K562 (cell line): ENCODE data around the gene ADORA2B. TPM values are rescaled to one million over a fixed set of nuclear protein-coding genes. Genes with fewer than 3 reads are reported as not detected.
A peak's percentile ranks its signal among the peaks of the same experiment; 100 is the strongest.

Source experiments
- CCNT2 ChIP-seq: IDR thresholded peaks from 2 replicates; pipeline ENCODE4 v1.6.1; 2011; ENCODE audit warnings: borderline replicate concordance, low read depth, mild to moderate bottlenecking, moderate library complexity, mixed read lengths, low read length; ENCODE audit not compliant: insufficient read length; ENCODE audit errors: extremely low read depth
- CHAMP1 ChIP-seq: fragments of 450-650 bp; IDR thresholded peaks from 2 replicates; pipeline ENCODE4 v1.6.1; 2016; ENCODE audit warnings: mild to moderate bottlenecking
- DNMT1 ChIP-seq: fragments of 450-650 bp; IDR thresholded peaks from 2 replicates; pipeline ENCODE4 v1.6.1; 2016; ENCODE audit warnings: antibody characterized with exemption, mild to moderate bottlenecking
- KDM5B ChIP-seq: fragments of 200-600 bp; sonication (generic); IDR thresholded peaks from 2 replicates; pipeline ENCODE4 v1.6.1; 2012; ENCODE audit warnings: low read depth, mild to moderate bottlenecking, moderate library complexity, low read length, control low read depth, inconsistent platforms; ENCODE audit not compliant: insufficient replicate concordance
- MAX ChIP-seq: sonication (generic); formaldehyde crosslinking; IDR thresholded peaks from 2 replicates; pipeline ENCODE4 v1.9.0; 2022; ENCODE audit warnings: mild to moderate bottlenecking, missing genetic modification reagents
- MCM5 ChIP-seq: fragments of 450-650 bp; IDR thresholded peaks from 2 replicates; pipeline ENCODE4 v1.6.1; 2016; ENCODE audit warnings: low read depth
- NCOA4 ChIP-seq: fragments of 450-650 bp; IDR thresholded peaks from 2 replicates; pipeline ENCODE4 v1.6.1; 2018; ENCODE audit warnings: mild to moderate bottlenecking; ENCODE audit not compliant: partially characterized antibody
- PATZ1 ChIP-seq: fragments of 250-450 bp; sonication (Bioruptor Pico); IDR thresholded peaks from 2 replicates; pipeline ENCODE4 v1.5.0; 2020; ENCODE audit warnings: mild to moderate bottlenecking, borderline replicate concordance
- PRMT5 ChIP-seq: sonication (generic); formaldehyde crosslinking; IDR thresholded peaks from 2 replicates; pipeline ENCODE4 v1.5.0; 2020; ENCODE audit warnings: missing genetic modification reagents
- PTTG1 ChIP-seq: fragments of 450-650 bp; IDR thresholded peaks from 2 replicates; pipeline ENCODE4 v1.6.1; 2016; ENCODE audit warnings: low read depth, mild to moderate bottlenecking, missing genetic modification characterization, missing compliant biosample characterization
- TOE1 ChIP-seq, 2 experiments: fragments of 450-650 bp in 1 of 2; sonication (generic) in 1 of 2; formaldehyde crosslinking in 1 of 2; IDR thresholded peaks; 2 replicates each; pipeline versions ENCODE4 v1.7.1 to v1.8.0; 2016 to 2022; ENCODE audit warnings: borderline replicate concordance in 2 of 2, mild to moderate bottlenecking in 2 of 2, antibody characterized with exemption in 1 of 2, inconsistent platforms in 1 of 2, low read depth in 1 of 2, missing genetic modification reagents in 1 of 2, moderate library complexity in 1 of 2
- VEZF1 ChIP-seq: fragments of 200-800 bp; sonication (Bioruptor generic); IDR thresholded peaks from 2 replicates; pipeline ENCODE4 v1.6.1; 2017; ENCODE audit warnings: missing genetic modification characterization, missing compliant biosample characterization
- ZBTB9 ChIP-seq: fragments of 450-650 bp; formaldehyde crosslinking; IDR thresholded peaks from 2 replicates; pipeline ENCODE4 v1.4.0; 2020; ENCODE audit warnings: mild to moderate bottlenecking, moderate library complexity
- ZNF212 ChIP-seq: fragments of 450-650 bp; formaldehyde crosslinking; IDR thresholded peaks from 2 replicates; pipeline ENCODE4 v1.4.0; 2020; ENCODE audit warnings: mild to moderate bottlenecking
- ZNF217 ChIP-seq: sonication (generic); formaldehyde crosslinking; IDR thresholded peaks from 2 replicates; pipeline ENCODE4 v1.8.0; 2022; ENCODE audit warnings: mild to moderate bottlenecking, missing genetic modification reagents
- ZNF23 ChIP-seq: fragments of 250-450 bp; sonication (Bioruptor Pico); IDR thresholded peaks from 2 replicates; pipeline ENCODE4 v1.4.0; 2020; ENCODE audit warnings: mild to moderate bottlenecking
- ZNF449 ChIP-seq: fragments of 250-450 bp; sonication (Bioruptor Pico); IDR thresholded peaks from 2 replicates; pipeline ENCODE4 v1.8.0; 2022; ENCODE audit warnings: moderate library complexity, mild to moderate bottlenecking, inconsistent platforms
- polyA plus RNA-seq, 8 experiments: library from polyadenylated mRNA; depleted of rRNA in 4 of 8; stranded (reverse) in 5 of 8; unstranded in 3 of 8; fragments of >200 nt; fragmentation: Nextera tagmentation in 2 of 8; fragmentation: Illumina TruSeq in 1 of 8; extraction: Ambion mirVana in 2 of 8; extraction: Trizol in 1 of 8; gene quantifications; 2 replicates each; pipeline versions ENCODE4 v1.2.1 to v1.2.3, GENCODE V29; 2011 to 2014; ENCODE audit warnings: inconsistent platforms in 1 of 8, missing spikeins in 1 of 8
- total RNA-seq, 7 experiments: library from RNA; depleted of rRNA in 6 of 7; stranded (reverse); fragments of >200 nt in 6 of 7; fragmentation: Illumina TruSeq in 2 of 7; extraction: Trizol in 2 of 7; gene quantifications; 2 replicates each; pipeline versions ENCODE4 v1.2.1 to v1.2.3, GENCODE V29; 2011 to 2021; ENCODE audit warnings: low replicate concordance in 1 of 7

ADORA2B gene
- total and polyA plus RNA-seq, 9 of the 15 experiments (the other 6 are each of a cell fraction or from before 2014, with no cell fraction given), result 6.4 to 16.6 (median 10.5) TPM

- TF ChIP-seq CHAMP1 (no peak), ZNF217 (CRISPR knock-in tag) (no peak), ZBTB9 (no peak; the same call in 1 of the 2 replicates), PATZ1 (CRISPR knock-in tag) (no peak), ZNF23 (CRISPR knock-in tag) (no peak), PRMT5 (CRISPR knock-in tag) (no peak), KDM5B (peak; percentile 46), PTTG1 (tag) (no peak), ZNF449 (CRISPR knock-in tag) (no peak), CCNT2 (no peak), NCOA4 (no peak), TOE1 (IDR thresholded peaks at IDR 0.05; ENCODE audit: borderline replicate concordance) (no peak), TOE1 (CRISPR knock-in tag; IDR thresholded peaks at IDR 0.05; ENCODE audit: borderline replicate concordance, low read depth) (0 out of 2 replicates have a peak, but pooled peaks have one; percentile 47), DNMT1 (no peak), MAX (CRISPR knock-in tag) (peak; percentile 88), MCM5 (no peak), VEZF1 (CRISPR knock-in tag) (peak; percentile 30), ZNF212 (CRISPR knock-in tag) (no peak)
These were observed at the start of gene ADORA2B (continued) for GRCh38 chr17:15944759-15945526.
